Spleen (tissue), 7 donors: ENCODE measurements around the gene CRELD2.
"Not testable (repeated sequence)": the region's sequence is repeated elsewhere in the genome, so short reads cannot be mapped to it uniquely, and the experiment has no call there.

Source experiments
- POLR2A ChIP-seq, 3 donors: fragments of 450-650 bp; IDR thresholded peaks; one replicate each; pipeline ENCODE4 v1.5.1; 2017; ENCODE audit warnings: antibody characterized with exemption in 3 of 3, mild to moderate bottlenecking in 1 of 3
- TF ChIP-seq, protein P1 (sequence below), 11 experiments: fragments of 200-600 bp in 7 of 11; fragments of 450-650 bp in 4 of 11; sonication (generic) in 4 of 11; IDR thresholded peaks in 8 of 11; conservative IDR thresholded peaks in 3 of 11; 1 replicate in 7 of 11; 2 replicates in 4 of 11; pipeline versions ENCODE4 v1.4.0 to v1.8.0; 2016 to 2021; ENCODE audit warnings: antibody characterized with exemption in 11 of 11, inconsistent platforms in 4 of 11, mild to moderate bottlenecking in 1 of 11
- donor health status: DM: no; HTN: no; CAD: no; lungs with moderate emphysema.
- donor health status: DM: no; HTN: no; CAD: no.
- donor health status: DM: no; HTN: no; CAD: no.

DNA sequence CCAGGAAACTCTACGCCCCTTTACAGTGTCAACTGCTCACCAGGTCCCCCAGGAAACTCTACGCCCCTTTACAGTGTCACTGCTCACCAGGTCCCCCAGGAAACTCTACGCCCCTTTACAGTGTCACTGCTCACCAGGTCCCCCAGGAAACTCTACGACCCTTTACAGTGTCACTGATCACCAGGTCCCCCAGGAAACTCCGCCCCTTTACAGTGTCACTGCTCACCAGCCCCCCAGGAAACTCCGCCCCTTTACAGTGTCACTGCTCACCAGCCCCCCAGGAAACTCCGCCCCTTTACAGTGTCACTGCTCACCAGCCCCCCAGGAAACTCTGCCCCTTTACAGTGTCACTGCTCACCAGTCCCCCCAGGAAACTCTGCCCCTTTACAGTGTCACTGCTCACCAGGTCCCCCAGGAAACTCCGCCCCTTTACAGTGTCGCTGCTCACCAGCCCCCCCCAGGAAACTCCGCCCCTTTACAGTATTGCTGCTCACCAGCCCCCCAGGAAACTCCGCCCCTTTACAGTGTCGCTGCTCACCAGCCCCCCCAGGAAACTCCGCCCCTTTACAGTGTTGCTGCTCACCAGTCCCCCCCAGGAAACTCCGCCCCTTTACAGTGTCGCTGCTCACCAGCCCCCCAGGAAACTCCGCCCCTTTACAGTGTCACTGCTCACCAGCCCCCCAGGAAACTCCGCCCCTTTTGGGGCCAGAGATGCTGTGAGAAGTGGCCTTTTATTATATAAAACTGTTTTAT, 26.8 kb downstream of the CRELD2 start:
- TF ChIP-seq POLR2A (IDR thresholded peaks at IDR 0.05): not testable (repeated sequence)
- TF ChIP-seq, protein P1, sequence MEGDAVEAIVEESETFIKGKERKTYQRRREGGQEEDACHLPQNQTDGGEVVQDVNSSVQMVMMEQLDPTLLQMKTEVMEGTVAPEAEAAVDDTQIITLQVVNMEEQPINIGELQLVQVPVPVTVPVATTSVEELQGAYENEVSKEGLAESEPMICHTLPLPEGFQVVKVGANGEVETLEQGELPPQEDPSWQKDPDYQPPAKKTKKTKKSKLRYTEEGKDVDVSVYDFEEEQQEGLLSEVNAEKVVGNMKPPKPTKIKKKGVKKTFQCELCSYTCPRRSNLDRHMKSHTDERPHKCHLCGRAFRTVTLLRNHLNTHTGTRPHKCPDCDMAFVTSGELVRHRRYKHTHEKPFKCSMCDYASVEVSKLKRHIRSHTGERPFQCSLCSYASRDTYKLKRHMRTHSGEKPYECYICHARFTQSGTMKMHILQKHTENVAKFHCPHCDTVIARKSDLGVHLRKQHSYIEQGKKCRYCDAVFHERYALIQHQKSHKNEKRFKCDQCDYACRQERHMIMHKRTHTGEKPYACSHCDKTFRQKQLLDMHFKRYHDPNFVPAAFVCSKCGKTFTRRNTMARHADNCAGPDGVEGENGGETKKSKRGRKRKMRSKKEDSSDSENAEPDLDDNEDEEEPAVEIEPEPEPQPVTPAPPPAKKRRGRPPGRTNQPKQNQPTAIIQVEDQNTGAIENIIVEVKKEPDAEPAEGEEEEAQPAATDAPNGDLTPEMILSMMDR (IDR thresholded peaks at IDR 0.05 in 8 of 11, conservative IDR thresholded peaks at IDR 0.05 in 3 of 11): not testable (repeated sequence)
